Prostate gland (tissue), 2 donors: ENCODE data around the gene PIK3C3.

Experiments used
- POLR2A ChIP-seq: fragments of 450-650 bp; IDR thresholded peaks from one replicate; pipeline ENCODE4 v1.6.1; 2016; ENCODE audit warnings: antibody characterized with exemption, mild to moderate bottlenecking
- POLR2AphosphoS5 ChIP-seq: sonication (generic); formaldehyde crosslinking; IDR thresholded peaks from one replicate; pipeline ENCODE4 v1.6.1; 2017; ENCODE audit warnings: antibody characterized with exemption
- TF ChIP-seq, protein P1 (sequence below), 4 experiments: fragments of 200-600 bp in 2 of 4; fragments of 450-650 bp in 2 of 4; sonication (generic) in 2 of 4; IDR thresholded peaks; 1 replicate in 3 of 4; 2 replicates in 1 of 4; pipeline ENCODE4 v1.5.1; 2016 to 2019; ENCODE audit warnings: antibody characterized with exemption in 4 of 4, mild to moderate bottlenecking in 2 of 4, moderate library complexity in 2 of 4

- TF ChIP-seq, protein P1, sequence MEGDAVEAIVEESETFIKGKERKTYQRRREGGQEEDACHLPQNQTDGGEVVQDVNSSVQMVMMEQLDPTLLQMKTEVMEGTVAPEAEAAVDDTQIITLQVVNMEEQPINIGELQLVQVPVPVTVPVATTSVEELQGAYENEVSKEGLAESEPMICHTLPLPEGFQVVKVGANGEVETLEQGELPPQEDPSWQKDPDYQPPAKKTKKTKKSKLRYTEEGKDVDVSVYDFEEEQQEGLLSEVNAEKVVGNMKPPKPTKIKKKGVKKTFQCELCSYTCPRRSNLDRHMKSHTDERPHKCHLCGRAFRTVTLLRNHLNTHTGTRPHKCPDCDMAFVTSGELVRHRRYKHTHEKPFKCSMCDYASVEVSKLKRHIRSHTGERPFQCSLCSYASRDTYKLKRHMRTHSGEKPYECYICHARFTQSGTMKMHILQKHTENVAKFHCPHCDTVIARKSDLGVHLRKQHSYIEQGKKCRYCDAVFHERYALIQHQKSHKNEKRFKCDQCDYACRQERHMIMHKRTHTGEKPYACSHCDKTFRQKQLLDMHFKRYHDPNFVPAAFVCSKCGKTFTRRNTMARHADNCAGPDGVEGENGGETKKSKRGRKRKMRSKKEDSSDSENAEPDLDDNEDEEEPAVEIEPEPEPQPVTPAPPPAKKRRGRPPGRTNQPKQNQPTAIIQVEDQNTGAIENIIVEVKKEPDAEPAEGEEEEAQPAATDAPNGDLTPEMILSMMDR (IDR thresholded peaks at IDR 0.05): no peak
- no peak for TF ChIP-seq POLR2A
- TF ChIP-seq POLR2AphosphoS5: no peak
These were observed 145.2 kb downstream of the PIK3C3 start for GRCh38 chr18:42100248-42100647.
